ENCODE data around the gene ARF6.

The ARF6 gene

DNA sequence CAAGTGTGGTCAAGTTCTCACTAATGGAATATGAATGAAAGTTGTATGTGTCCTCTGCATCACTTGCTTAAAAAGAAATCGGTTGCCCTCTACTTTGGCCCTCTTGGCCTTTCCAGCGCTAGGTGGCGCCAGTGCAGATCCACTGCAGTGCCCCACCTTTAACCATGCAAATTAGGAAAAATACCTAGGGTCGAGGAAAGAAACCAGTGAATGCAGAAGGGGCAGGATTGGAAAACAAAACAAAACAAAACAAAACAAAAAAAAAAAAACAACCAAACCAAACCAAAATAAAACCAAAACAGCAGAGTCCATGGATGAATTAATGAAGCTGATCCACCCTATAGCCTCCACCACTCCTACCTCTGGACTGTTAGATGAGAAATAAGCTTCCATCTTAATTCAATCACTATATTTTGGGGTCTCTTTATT, 27.4 kb upstream of the ARF6 start:
- Histone ChIP-seq H3K36me3 (ENCODE audit: insufficient read depth, low read length) (no peaks in the 10 kb centered on the region), H3K27me3 (ENCODE audit: insufficient read depth, low read length, poor library complexity) (no peaks in the 10 kb centered on the region), H2AFZ (ENCODE audit: low read depth, low read length) (no peak overlapping the region), H3K4me1 (ENCODE audit: insufficient read depth, low read length) (peaks cover 58% of the 10 kb centered on the region), H3K79me2 (ENCODE audit: insufficient read depth, low read length) (peaks cover 20% of the 10 kb centered on the region), H4K20me1 (ENCODE audit: insufficient read depth, low read length) (no peaks in the 10 kb centered on the region), H3K4me3 (ENCODE audit: low read depth in 1 of 2, low read length in 2 of 2) (0 out of 4 replicates have a peak overlapping the region, but pooled peaks of 1 of the 2 experiments have one; percentile 15), H3K9ac (ENCODE audit: low read depth, low read length) (no peak overlapping the region), H3K27ac (ENCODE audit: low read length) (peak overlapping the region; percentile 45; the same call in 1 of the 2 replicates), H3K9me3 (ENCODE audit: insufficient read depth, low read length, severe bottlenecking) (no peaks in the 10 kb centered on the region), H3K4me2 (ENCODE audit: insufficient read depth, low read length) (peak overlapping the region; percentile 43)
- TF ChIP-seq CTCF (IDR thresholded peaks at IDR 0.05; ENCODE audit: borderline replicate concordance, extremely low read depth, low read length, poor library complexity, severe bottlenecking) (peak; percentile 97), EZH2 (IDR thresholded peaks at IDR 0.05; ENCODE audit: borderline replicate concordance, low read depth, low read length, severe bottlenecking) (no peak)
- ATAC-seq (ENCODE audit: insufficient read depth, low read depth) (no peak), DNase-seq (peak; percentile 81)

- no peaks in the 10 kb centered on the region for H3K36me3 ChIP-seq (ENCODE audit: insufficient read depth, low read length)
- peaks cover 43% of the 10 kb centered on the region for H3K4me1 ChIP-seq (ENCODE audit: insufficient read depth, low read length)
- TF ChIP-seq EZH2 (IDR thresholded peaks at IDR 0.05; ENCODE audit: borderline replicate concordance, low read depth, low read length, severe bottlenecking) (no peak), CTCF (IDR thresholded peaks at IDR 0.05; ENCODE audit: borderline replicate concordance, extremely low read depth, low read length, poor library complexity, severe bottlenecking) (no peak)
- H2AFZ ChIP-seq (ENCODE audit: low read depth, low read length), result peak overlapping the region; percentile 94
- no peaks in the 10 kb centered on the region for H3K9me3 ChIP-seq (ENCODE audit: insufficient read depth, low read length, severe bottlenecking)
- peak; percentile 86 for ATAC-seq (ENCODE audit: insufficient read depth, low read depth)
- DNase-seq, result peak; percentile 95
- H3K4me2 ChIP-seq (ENCODE audit: insufficient read depth, low read length), result peak overlapping the region; percentile 98
- no peaks in the 10 kb centered on the region for H4K20me1 ChIP-seq (ENCODE audit: insufficient read depth, low read length)
- H3K4me3 ChIP-seq (ENCODE audit: low read depth in 1 of 2, low read length in 2 of 2), result peak overlapping the region; percentile 76 to 89
- peak overlapping the region; percentile 92 for H3K27ac ChIP-seq (ENCODE audit: low read length)
- peak overlapping the region; percentile 89 for H3K9ac ChIP-seq (ENCODE audit: low read depth, low read length)
- H3K27me3 ChIP-seq (ENCODE audit: insufficient read depth, low read length, poor library complexity), result no peaks in the 10 kb centered on the region
- peaks cover 18% of the 10 kb centered on the region for H3K79me2 ChIP-seq (ENCODE audit: insufficient read depth, low read length)
These were observed 24.8 kb upstream of the ARF6 start for GRCh38 chr14:49867831-49868719.

DNA sequence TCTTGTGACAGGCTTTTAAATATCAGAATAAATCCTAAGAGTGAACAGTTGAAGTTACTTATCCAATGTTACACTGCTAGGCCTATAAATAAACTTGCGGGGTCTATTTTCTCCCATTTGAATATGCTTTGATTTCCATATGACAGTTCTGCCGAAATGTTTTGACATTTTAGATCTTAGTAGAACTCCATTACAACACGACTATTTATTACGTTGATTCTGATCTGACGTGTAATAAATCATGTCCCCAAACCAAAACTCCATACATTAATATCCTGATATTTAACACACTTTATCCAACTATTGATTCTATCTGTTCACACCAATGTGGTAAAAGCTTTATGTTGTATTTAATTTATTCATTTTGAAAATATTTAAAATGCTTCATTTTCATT, 24.2 kb upstream of the ARF6 start:
- no peak for TF ChIP-seq CTCF (IDR thresholded peaks at IDR 0.05; ENCODE audit: borderline replicate concordance, extremely low read depth, low read length, poor library complexity, severe bottlenecking)
- no peak for TF ChIP-seq EZH2 (IDR thresholded peaks at IDR 0.05; ENCODE audit: borderline replicate concordance, low read depth, low read length, severe bottlenecking)
- Histone ChIP-seq H3K79me2 (ENCODE audit: insufficient read depth, low read length) (peaks cover 12% of the 10 kb centered on the region), H3K4me3 (ENCODE audit: low read depth in 1 of 2, low read length in 2 of 2) (peak overlapping the region; percentile 57 to 89; a peak in 3 of 4 replicates), H4K20me1 (ENCODE audit: insufficient read depth, low read length) (no peaks in the 10 kb centered on the region), H3K27ac (ENCODE audit: low read length) (no peak overlapping the region; the same call in 1 of the 2 replicates), H3K36me3 (ENCODE audit: insufficient read depth, low read length) (no peaks in the 10 kb centered on the region), H3K9me3 (ENCODE audit: insufficient read depth, low read length, severe bottlenecking) (no peaks in the 10 kb centered on the region), H3K4me1 (ENCODE audit: insufficient read depth, low read length) (peaks cover 38% of the 10 kb centered on the region), H2AFZ (ENCODE audit: low read depth, low read length) (peak overlapping the region; percentile 90), H3K9ac (ENCODE audit: low read depth, low read length) (peak overlapping the region; percentile 89), H3K27me3 (ENCODE audit: insufficient read depth, low read length, poor library complexity) (no peaks in the 10 kb centered on the region), H3K4me2 (ENCODE audit: insufficient read depth, low read length) (peak overlapping the region; percentile 98)
- no peak for ATAC-seq (ENCODE audit: insufficient read depth, low read depth)
- DNase-seq, result no peak
